Amniotic epithelial cell (primary cell): Measurements from ENCODE around the gene INPP4B.

Experiments used
- DNase-seq: peaks from one replicate; pipeline ENCODE4 v3.0.0-alpha.2; 2010; ENCODE audit warnings: low read depth

The INPP4B gene

DNA sequence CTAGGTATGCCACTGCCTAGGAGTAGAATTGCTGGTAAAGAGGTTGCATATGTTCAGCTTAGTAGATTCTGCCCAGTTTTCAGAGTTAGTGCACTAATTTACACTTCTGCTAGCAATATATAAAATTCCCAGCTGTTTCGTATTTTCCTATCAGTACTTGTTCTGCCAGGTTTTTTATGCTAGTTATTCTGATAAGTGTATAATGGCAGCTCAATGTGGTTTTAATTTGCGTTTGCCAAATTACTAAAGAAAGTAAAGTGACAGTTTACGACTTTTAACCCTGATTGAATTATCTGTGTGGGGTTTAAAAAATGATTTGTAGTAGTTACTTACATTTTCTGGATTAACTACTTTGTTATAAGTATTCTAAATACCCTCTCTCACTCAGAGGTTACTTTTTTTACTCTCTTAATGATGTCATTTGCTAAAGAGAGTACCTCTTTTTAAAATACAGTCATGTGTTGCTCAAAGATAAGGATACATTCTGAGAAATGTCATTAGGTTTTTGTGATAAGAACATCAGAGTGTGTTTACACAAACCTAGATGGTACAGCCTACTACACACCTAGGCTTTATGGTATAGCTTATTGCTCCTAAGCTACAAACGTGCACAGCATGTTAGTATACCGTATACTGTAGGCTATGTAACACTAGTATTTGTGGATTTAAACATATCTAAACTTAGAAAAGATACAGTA lies 846.5 kb downstream of the INPP4B start:
- DNase-seq = no peak

DNA sequence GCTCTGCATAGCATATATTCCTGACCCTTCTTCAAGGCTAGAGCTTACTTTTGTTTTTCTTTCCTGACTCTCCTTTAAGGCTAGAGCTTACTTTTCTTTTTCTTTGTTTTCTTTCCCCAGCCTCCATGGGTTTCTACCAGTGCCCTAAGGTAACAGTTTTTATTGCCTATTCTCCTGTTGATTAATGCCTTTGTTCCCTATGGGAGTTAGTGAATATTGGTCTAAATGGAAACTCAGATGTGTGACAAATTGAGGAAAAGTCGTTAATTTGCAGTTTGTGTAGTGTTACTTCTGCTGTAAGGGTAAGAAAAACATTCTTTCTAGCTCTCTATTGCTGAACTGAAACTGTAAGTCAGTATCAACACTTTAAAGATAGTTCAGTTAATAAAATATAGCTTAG lies 851.0 kb downstream of the INPP4B start:
- DNase-seq = no peak

DNA sequence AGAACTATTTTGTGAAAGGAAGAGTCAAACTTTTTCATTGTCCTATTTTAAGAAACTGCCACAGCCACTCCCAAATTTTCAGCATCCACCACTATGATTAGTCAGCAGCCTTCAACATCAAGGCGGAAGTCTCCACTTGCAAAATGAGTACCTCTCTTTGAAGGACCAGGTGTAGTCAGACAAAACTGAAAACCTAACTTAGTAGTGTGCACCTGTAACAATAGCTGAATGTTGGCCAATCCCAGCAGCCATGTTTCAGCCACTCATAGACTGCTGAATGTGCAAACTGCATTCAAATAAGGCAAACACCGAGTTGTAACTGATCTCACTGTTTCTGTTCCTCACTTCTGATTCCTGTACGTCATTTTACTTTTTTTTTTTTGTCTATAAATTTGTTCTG lies 868.7 kb downstream of the INPP4B start:
- no peak for DNase-seq
